ENCODE data around the gene KRT36.

KRT36 gene

DNA sequence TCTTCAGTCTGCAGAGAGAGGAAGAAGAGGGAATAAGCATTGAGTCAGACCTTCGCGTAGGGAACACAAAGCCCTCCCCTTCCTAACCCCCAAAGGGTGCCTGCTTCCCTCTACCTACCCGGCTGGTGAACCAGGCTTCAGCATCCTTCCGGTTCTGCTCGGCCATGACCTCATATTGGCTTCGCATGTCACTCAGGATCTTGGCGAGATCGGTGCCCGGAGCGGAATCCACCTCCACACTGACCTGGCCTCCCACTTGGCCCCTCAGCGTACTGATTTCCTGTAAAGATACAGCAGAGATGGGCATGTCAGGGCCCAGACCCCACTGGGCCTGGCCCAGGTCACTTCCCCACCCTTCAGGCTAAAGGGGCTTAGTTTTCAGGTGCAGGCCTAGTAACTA, 34.6 kb upstream of the KRT36 start:
- no peak overlapping the region for H3K4me2 ChIP-seq (ENCODE audit: low read length)
- no peak overlapping the region for H3K4ac ChIP-seq (ENCODE audit: low read depth, low read length)
- no peak overlapping the region for H2AK5ac ChIP-seq (ENCODE audit: low read length)
- no CpG with 5 or more reads among the region's 11 CpGs for WGBS (ENCODE audit: extremely low coverage, insufficient coverage, low lambda C conversion rate)
- H3K4me1 ChIP-seq (ENCODE audit: control insufficient read depth, low read depth, low read length): peaks cover 4% of the 10 kb centered on the region
- no peak overlapping the region for H3K4me3 ChIP-seq (ENCODE audit: low read length)
- no peak overlapping the region for H3K27ac ChIP-seq (ENCODE audit: low read depth, low read length)
- no peak overlapping the region for H2BK15ac ChIP-seq (replicated peaks; ENCODE audit: low read depth)
- H3K36me3 ChIP-seq (ENCODE audit: control insufficient read depth, insufficient read depth, low read length): peaks cover 9% of the 10 kb centered on the region
- peaks cover 9% of the 10 kb centered on the region for H3K79me2 ChIP-seq (ENCODE audit: control insufficient read depth, insufficient read depth, low read length)
- H2BK5ac ChIP-seq (ENCODE audit: low read length): no peak overlapping the region
- no peak for DNase-seq
- H4K8ac ChIP-seq (ENCODE audit: low read depth, low read length): no peak overlapping the region
- no peak overlapping the region for H3K56ac ChIP-seq (ENCODE audit: low read length)
- H3K27me3 ChIP-seq (ENCODE audit: insufficient read depth, low read length, poor library complexity): no peaks in the 10 kb centered on the region
- no peak overlapping the region for H2BK120ac ChIP-seq (ENCODE audit: low read depth, low read length)
- H3K9ac ChIP-seq (ENCODE audit: low read length): no peak overlapping the region
- H3K23ac ChIP-seq (ENCODE audit: low read length): no peak overlapping the region
- no peak overlapping the region for H4K5ac ChIP-seq (ENCODE audit: low read length)
- H3K79me1 ChIP-seq (ENCODE audit: low read length): peaks cover 3% of the 10 kb centered on the region
- H3K18ac ChIP-seq (ENCODE audit: low read length): no peak overlapping the region

DNA sequence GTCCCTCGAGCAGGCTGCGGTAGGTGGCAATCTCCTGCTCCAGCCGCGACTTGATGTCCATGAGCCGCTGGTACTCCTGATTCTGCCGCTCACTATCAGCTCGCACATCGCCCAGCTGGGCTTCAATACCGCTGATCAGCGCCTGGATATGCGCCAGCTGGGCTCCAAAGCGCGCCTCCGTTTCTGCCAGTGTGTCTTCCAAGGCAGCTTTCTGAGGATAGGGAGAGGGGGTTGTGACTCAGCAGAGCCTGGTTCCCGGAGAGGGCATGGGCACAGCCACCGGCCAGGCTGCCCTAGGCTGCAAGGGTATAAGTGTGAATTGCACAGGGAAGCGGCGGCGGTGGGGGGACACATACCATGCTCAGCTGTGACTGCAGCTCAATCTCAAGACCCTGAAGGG, 34.1 kb upstream of the KRT36 start:
- Histone ChIP-seq H3K4me1 (ENCODE audit: control insufficient read depth, low read depth, low read length) (peaks cover 3% of the 10 kb centered on the region), H3K27ac (ENCODE audit: low read depth, low read length) (no peak overlapping the region)

DNA sequence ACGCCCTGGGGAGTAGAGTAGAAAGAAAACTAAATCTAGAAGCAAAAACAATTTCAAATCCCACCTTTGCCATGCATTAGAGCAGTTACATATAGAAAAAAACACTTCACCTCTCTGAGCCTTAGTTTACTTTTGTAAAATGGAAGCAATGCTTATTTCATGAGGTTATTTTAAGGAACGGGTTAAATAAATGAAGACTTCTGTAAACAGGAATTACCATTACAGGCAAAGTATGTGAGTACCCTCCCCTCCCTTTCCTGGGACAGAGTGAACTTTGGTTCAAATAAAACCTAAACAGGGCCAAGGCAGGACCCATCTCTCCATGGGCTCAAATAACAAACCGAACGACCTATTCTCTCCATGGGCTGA, 33.5 kb upstream of the KRT36 start:
- WGBS (ENCODE audit: extremely low coverage, insufficient coverage, low lambda C conversion rate): no CpG with 5 or more reads among the region's 4 CpGs
- Histone ChIP-seq H2BK15ac (replicated peaks; ENCODE audit: low read depth) (no peak overlapping the region), H3K4me3 (ENCODE audit: low read length) (no peak overlapping the region), H3K27me3 (ENCODE audit: insufficient read depth, low read length, poor library complexity) (no peaks in the 10 kb centered on the region), H4K5ac (ENCODE audit: low read length) (no peak overlapping the region), H3K79me1 (ENCODE audit: low read length) (peaks cover 3% of the 10 kb centered on the region), H3K9ac (ENCODE audit: low read length) (no peak overlapping the region), H3K4me1 (ENCODE audit: control insufficient read depth, low read depth, low read length) (peaks cover 3% of the 10 kb centered on the region), H2BK120ac (ENCODE audit: low read depth, low read length) (no peak overlapping the region), H3K18ac (ENCODE audit: low read length) (no peak overlapping the region), H3K23ac (ENCODE audit: low read length) (no peak overlapping the region), H2AK5ac (ENCODE audit: low read length) (no peak overlapping the region), H3K4me2 (ENCODE audit: low read length) (no peak overlapping the region), H2BK5ac (ENCODE audit: low read length) (no peak overlapping the region), H3K56ac (ENCODE audit: low read length) (no peak overlapping the region), H3K79me2 (ENCODE audit: control insufficient read depth, insufficient read depth, low read length) (peaks cover 9% of the 10 kb centered on the region), H3K4ac (ENCODE audit: low read depth, low read length) (no peak overlapping the region), H3K36me3 (ENCODE audit: control insufficient read depth, insufficient read depth, low read length) (peaks cover 9% of the 10 kb centered on the region), H4K8ac (ENCODE audit: low read depth, low read length) (no peak overlapping the region), H3K27ac (ENCODE audit: low read depth, low read length) (no peak overlapping the region)
- DNase-seq: no peak

More for the DNA sequence above, 34.1 kb upstream of the KRT36 start:
- no peak overlapping the region for H2BK120ac ChIP-seq (ENCODE audit: low read depth, low read length)
- no peak overlapping the region for H3K56ac ChIP-seq (ENCODE audit: low read length)
- no peak overlapping the region for H3K4me3 ChIP-seq (ENCODE audit: low read length)
- no peak overlapping the region for H3K9ac ChIP-seq (ENCODE audit: low read length)
- no peaks in the 10 kb centered on the region for H3K27me3 ChIP-seq (ENCODE audit: insufficient read depth, low read length, poor library complexity)
- no peak overlapping the region for H3K4ac ChIP-seq (ENCODE audit: low read depth, low read length)
- no peak overlapping the region for H2AK5ac ChIP-seq (ENCODE audit: low read length)
- H3K23ac ChIP-seq (ENCODE audit: low read length): no peak overlapping the region
- WGBS (ENCODE audit: extremely low coverage, insufficient coverage, low lambda C conversion rate): no CpG with 5 or more reads among the region's 19 CpGs
- no peak overlapping the region for H3K18ac ChIP-seq (ENCODE audit: low read length)
- peaks cover 9% of the 10 kb centered on the region for H3K79me2 ChIP-seq (ENCODE audit: control insufficient read depth, insufficient read depth, low read length)
- no peak overlapping the region for H3K4me2 ChIP-seq (ENCODE audit: low read length)
- H3K36me3 ChIP-seq (ENCODE audit: control insufficient read depth, insufficient read depth, low read length): peaks cover 9% of the 10 kb centered on the region
- peaks cover 3% of the 10 kb centered on the region for H3K79me1 ChIP-seq (ENCODE audit: low read length)
- no peak overlapping the region for H4K5ac ChIP-seq (ENCODE audit: low read length)
- no peak overlapping the region for H2BK5ac ChIP-seq (ENCODE audit: low read length)
- no peak for DNase-seq
- no peak overlapping the region for H4K8ac ChIP-seq (ENCODE audit: low read depth, low read length)
- no peak overlapping the region for H2BK15ac ChIP-seq (replicated peaks; ENCODE audit: low read depth)

DNA sequence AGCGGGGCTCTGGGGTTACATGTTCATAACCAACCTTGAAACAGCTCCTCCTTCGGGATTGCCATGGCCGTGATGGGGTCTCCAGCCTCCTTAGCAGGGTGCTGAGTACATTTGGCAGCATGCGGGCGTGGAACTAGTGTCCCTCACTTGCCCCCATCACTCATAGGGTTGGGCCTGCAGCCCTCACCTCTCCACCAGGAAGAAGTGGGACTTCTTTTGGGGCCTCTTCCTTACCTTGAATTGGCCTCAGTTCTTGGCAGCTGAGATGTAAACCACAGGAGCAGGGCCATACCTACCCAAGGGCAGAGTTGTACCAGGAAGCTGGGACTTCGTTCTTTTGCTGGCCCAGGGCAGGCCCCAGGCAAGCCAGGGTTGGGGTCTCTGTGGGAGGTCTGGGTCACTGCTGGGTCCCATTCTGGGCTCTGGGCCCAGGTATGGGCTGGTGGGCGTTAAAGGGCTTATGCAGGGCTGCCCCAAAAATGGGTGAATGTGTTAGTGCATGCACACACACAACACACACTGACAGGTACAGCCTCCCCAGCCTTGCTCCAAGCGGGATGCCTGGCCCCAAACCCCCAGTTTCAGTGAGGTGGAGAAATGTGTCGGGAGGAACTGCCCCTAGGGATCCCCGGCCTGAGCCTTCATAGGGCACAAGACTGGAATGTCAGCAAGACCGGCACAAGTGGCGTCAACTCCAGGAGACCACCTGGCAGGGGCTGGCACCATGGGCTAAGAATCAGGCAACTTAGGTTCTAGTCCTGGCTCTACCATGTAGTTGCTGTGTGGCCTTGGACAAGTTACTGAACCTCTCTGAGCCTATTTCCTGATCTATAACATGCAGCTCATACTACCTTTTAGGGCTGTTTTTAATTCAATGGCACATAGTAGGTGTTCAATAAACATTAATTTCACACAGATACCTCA, 32.9 kb upstream of the KRT36 start:
- peaks cover 9% of the 10 kb centered on the region for H3K36me3 ChIP-seq (ENCODE audit: control insufficient read depth, insufficient read depth, low read length)
- H2BK15ac ChIP-seq (replicated peaks; ENCODE audit: low read depth): no peak overlapping the region
- H3K56ac ChIP-seq (ENCODE audit: low read length): peak overlapping the region; percentile 42
- H3K79me1 ChIP-seq (ENCODE audit: low read length): peaks cover 3% of the 10 kb centered on the region
- no peak overlapping the region for H3K18ac ChIP-seq (ENCODE audit: low read length)
- no peaks in the 10 kb centered on the region for H3K27me3 ChIP-seq (ENCODE audit: insufficient read depth, low read length, poor library complexity)
- no peak overlapping the region for H2AK5ac ChIP-seq (ENCODE audit: low read length)
- H3K23ac ChIP-seq (ENCODE audit: low read length): no peak overlapping the region
- WGBS (ENCODE audit: extremely low coverage, insufficient coverage, low lambda C conversion rate): no CpG with 5 or more reads among the region's 12 CpGs
- H2BK5ac ChIP-seq (ENCODE audit: low read length): no peak overlapping the region
- H3K4me2 ChIP-seq (ENCODE audit: low read length): no peak overlapping the region
- H3K4ac ChIP-seq (ENCODE audit: low read depth, low read length): no peak overlapping the region
- H3K9ac ChIP-seq (ENCODE audit: low read length): no peak overlapping the region
- H4K8ac ChIP-seq (ENCODE audit: low read depth, low read length): no peak overlapping the region
- no peak for DNase-seq
- no peak overlapping the region for H2BK120ac ChIP-seq (ENCODE audit: low read depth, low read length)
- H3K4me3 ChIP-seq (ENCODE audit: low read length): no peak overlapping the region
- peaks cover 3% of the 10 kb centered on the region for H3K4me1 ChIP-seq (ENCODE audit: control insufficient read depth, low read depth, low read length)
- peaks cover 6% of the 10 kb centered on the region for H3K79me2 ChIP-seq (ENCODE audit: control insufficient read depth, insufficient read depth, low read length)
- no peak overlapping the region for H3K27ac ChIP-seq (ENCODE audit: low read depth, low read length)
- no peak overlapping the region for H4K5ac ChIP-seq (ENCODE audit: low read length)

DNA sequence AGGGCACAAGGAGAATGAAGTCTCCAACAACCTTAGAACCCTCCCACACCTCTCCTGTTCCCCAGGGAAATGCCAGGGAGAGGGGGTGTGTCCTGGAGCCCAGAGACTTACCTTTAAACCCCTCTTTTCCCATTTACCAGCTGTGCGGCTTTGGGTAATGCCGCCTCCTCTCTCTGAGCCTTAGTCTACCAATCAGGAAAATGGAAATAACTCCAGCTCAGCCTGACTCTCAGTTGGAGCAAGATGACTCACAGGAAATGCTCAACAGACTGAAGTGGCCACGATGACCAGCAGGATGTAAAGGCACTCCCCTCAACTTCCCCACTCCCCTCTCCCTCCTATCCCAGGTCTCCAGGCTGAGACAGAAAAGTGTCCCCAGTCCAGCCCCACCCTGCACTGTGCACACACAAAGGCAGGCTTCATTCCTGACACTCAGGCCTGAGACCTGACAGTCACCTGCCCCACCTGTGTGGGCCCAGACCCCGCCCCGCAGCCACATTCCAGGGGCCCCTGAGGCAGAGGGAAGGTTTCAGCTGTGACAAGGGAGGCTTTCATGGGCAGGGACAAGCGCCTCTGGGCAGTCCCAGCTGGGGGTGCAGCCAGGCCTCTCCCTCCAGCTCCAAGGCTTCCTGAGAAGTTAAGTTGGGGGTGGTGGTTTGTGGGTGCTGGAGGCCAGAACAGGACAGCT, 32.0 kb upstream of the KRT36 start:
- no peak overlapping the region for H3K4me2 ChIP-seq (ENCODE audit: low read length)
- H3K27me3 ChIP-seq (ENCODE audit: insufficient read depth, low read length, poor library complexity): no peaks in the 10 kb centered on the region
- H3K79me1 ChIP-seq (ENCODE audit: low read length): peaks cover 2% of the 10 kb centered on the region
- DNase-seq: peak; percentile 88
- peak overlapping the region; percentile 42 for H3K56ac ChIP-seq (ENCODE audit: low read length)
- no peak overlapping the region for H3K18ac ChIP-seq (ENCODE audit: low read length)
- H2BK5ac ChIP-seq (ENCODE audit: low read length): no peak overlapping the region
- no peak overlapping the region for H2AK5ac ChIP-seq (ENCODE audit: low read length)
- no peak overlapping the region for H4K8ac ChIP-seq (ENCODE audit: low read depth, low read length)
- no peak overlapping the region for H3K4ac ChIP-seq (ENCODE audit: low read depth, low read length)
- peaks cover 3% of the 10 kb centered on the region for H3K4me1 ChIP-seq (ENCODE audit: control insufficient read depth, low read depth, low read length)
- no peak overlapping the region for H3K4me3 ChIP-seq (ENCODE audit: low read length)
- no peak overlapping the region for H2BK120ac ChIP-seq (ENCODE audit: low read depth, low read length)
- no peak overlapping the region for H3K9ac ChIP-seq (ENCODE audit: low read length)
- H3K23ac ChIP-seq (ENCODE audit: low read length): no peak overlapping the region
- H3K36me3 ChIP-seq (ENCODE audit: control insufficient read depth, insufficient read depth, low read length): peaks cover 9% of the 10 kb centered on the region
- WGBS (ENCODE audit: extremely low coverage, insufficient coverage, low lambda C conversion rate): no CpG with 5 or more reads among the region's 6 CpGs
- H2BK15ac ChIP-seq (replicated peaks; ENCODE audit: low read depth): no peak overlapping the region
- H3K27ac ChIP-seq (ENCODE audit: low read depth, low read length): no peak overlapping the region
- H3K79me2 ChIP-seq (ENCODE audit: control insufficient read depth, insufficient read depth, low read length): no peaks in the 10 kb centered on the region
- H4K5ac ChIP-seq (ENCODE audit: low read length): no peak overlapping the region
